Gastroesophageal sphincter (tissue), 4 donors: ENCODE results near the gene APOC4. TPM values are rescaled to one million over a fixed set of nuclear protein-coding genes. Genes with fewer than 3 reads are reported as not detected.

Source experiments
- ATAC-seq: fragments of 150-250 bp; one replicate; pipeline ENCODE4 v1.9.1; 2016; ENCODE audit warnings: mild to moderate bottlenecking, moderate library complexity
- H3K27ac ChIP-seq, 4 donors: fragments of 200-600 bp; sonication (generic) in 3 of 4; 1 replicate in 3 of 4; 2 replicates in 1 of 4; pipeline ENCODE4 v1.5.1; 2016 to 2019
- H3K27me3 ChIP-seq: fragments of 200-600 bp; sonication (generic); one replicate; pipeline ENCODE4 v1.5.1; 2019
- H3K36me3 ChIP-seq, 2 donors: fragments of 200-600 bp; sonication (generic); one replicate each; pipeline ENCODE4 v1.5.1; 2019; ENCODE audit warnings: control low read depth in 1 of 2
- H3K4me1 ChIP-seq, 3 donors: fragments of 200-600 bp; sonication (generic); 1 replicate in 2 of 3; 2 replicates in 1 of 3; pipeline ENCODE4 v1.5.1; 2016 to 2019; ENCODE audit warnings: control low read depth in 2 of 3
- H3K4me3 ChIP-seq, 2 donors: fragments of 200-600 bp; sonication (generic); one replicate each; pipeline ENCODE4 v1.5.1; 2019; ENCODE audit warnings: mild to moderate bottlenecking in 1 of 2, moderate library complexity in 1 of 2
- H3K9me3 ChIP-seq, 3 donors: fragments of 200-600 bp; sonication (generic); one replicate each; pipeline ENCODE4 v1.5.1; 2017 to 2019; ENCODE audit warnings: control low read depth in 2 of 3
- EP300 ChIP-seq: sonication (generic); formaldehyde crosslinking; IDR thresholded peaks from one replicate; pipeline ENCODE4 v1.6.1; 2017; ENCODE audit warnings: antibody characterized with exemption, mild to moderate bottlenecking
- POLR2A ChIP-seq, 2 donors: fragments of 450-650 bp; IDR thresholded peaks; one replicate each; pipeline ENCODE4 v1.6.1; 2017; ENCODE audit warnings: antibody characterized with exemption in 2 of 2, mild to moderate bottlenecking in 2 of 2, moderate library complexity in 1 of 2
- POLR2AphosphoS5 ChIP-seq: sonication (generic); formaldehyde crosslinking; IDR thresholded peaks from one replicate; pipeline ENCODE4 v1.6.1; 2017; ENCODE audit warnings: antibody characterized with exemption
- WGBS, 2 donors: methylation state at CpG; one replicate each; pipeline ENCODE4 v1.1.5; 2018; ENCODE audit warnings: low coverage in 1 of 2; 5-methylcytosine and 5-hydroxymethylcytosine counted together
- total RNA-seq, 4 donors: library from RNA; depleted of rRNA; stranded (reverse); fragments of >200 nt; gene quantifications; one replicate each; pipeline ENCODE4 v1.1.0, GENCODE V29; 2016
- TF ChIP-seq, protein P1 (sequence below), 4 experiments: fragments of 200-600 bp in 2 of 4; fragments of 450-650 bp in 2 of 4; sonication (generic) in 1 of 4; IDR thresholded peaks; one replicate each; pipeline ENCODE4 v1.5.1; 2017 to 2019; ENCODE audit warnings: antibody characterized with exemption in 4 of 4, mild to moderate bottlenecking in 2 of 4, moderate library complexity in 2 of 4

Gene APOC4
- total RNA-seq, 4 donors from 2014 or later = not detected

GRCh38 chr19:44986389-44986788, 44.4 kb downstream of the APOC4 start:
- WGBS, 2 donors = 80 to 86% methylated on average over 2 to 7 of the region's 7 CpGs
- peaks cover 0 to 5% (median 0%) of the 10 kb centered on the region in 3 donors for H3K4me1 ChIP-seq
- no peak overlapping the region for H3K4me3 ChIP-seq
- H3K9me3 ChIP-seq = no peaks in the 10 kb centered on the region
- no peak overlapping the region for H3K27ac ChIP-seq
- peaks cover 0 to 100% of the 10 kb centered on the region in 2 donors for H3K36me3 ChIP-seq
- no peak for TF ChIP-seq POLR2AphosphoS5
- no peak for TF ChIP-seq EP300
- no peak for TF ChIP-seq POLR2A (IDR thresholded peaks at IDR 0.05)
- ATAC-seq = no peak
- H3K27me3 ChIP-seq = no peaks in the 10 kb centered on the region

DNA sequence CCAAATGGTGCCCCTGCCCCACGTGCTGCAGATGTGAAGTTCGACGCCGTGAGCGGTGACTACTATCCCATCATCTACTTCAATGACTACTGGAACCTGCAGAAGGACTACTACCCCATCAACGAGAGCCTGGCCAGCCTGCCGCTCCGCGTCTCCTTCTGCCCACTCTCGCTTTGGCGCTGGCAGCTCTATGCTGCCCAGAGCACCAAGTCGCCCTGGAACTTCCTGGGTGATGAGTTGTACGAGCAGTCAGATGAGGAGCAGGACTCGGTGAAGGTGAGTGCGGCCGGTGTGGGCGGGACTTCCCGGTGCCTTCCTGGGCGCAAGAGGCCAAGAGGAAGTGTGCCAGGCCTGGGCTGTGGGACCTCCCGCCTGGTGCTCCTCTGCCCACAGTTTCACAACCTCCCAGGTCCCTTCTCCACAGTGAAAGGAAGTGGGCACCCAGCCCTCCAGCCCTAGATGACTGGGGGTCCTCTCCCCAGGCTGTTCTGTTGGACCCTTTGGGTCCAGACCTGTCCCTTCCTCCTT, 45.2 kb downstream of the APOC4 start:
- no peak for ATAC-seq
- Histone ChIP-seq H3K27ac (no peak overlapping the region), H3K4me1 (peaks cover 0 to 5% (median 0%) of the 10 kb centered on the region in 3 donors), H3K27me3 (no peaks in the 10 kb centered on the region), H3K36me3 (peaks cover 0 to 100% of the 10 kb centered on the region in 2 donors), H3K4me3 (no peak overlapping the region), H3K9me3 (no peaks in the 10 kb centered on the region)
- TF ChIP-seq EP300 (no peak), POLR2A (IDR thresholded peaks at IDR 0.05) (no peak), POLR2AphosphoS5 (no peak)
- TF ChIP-seq, protein P1, sequence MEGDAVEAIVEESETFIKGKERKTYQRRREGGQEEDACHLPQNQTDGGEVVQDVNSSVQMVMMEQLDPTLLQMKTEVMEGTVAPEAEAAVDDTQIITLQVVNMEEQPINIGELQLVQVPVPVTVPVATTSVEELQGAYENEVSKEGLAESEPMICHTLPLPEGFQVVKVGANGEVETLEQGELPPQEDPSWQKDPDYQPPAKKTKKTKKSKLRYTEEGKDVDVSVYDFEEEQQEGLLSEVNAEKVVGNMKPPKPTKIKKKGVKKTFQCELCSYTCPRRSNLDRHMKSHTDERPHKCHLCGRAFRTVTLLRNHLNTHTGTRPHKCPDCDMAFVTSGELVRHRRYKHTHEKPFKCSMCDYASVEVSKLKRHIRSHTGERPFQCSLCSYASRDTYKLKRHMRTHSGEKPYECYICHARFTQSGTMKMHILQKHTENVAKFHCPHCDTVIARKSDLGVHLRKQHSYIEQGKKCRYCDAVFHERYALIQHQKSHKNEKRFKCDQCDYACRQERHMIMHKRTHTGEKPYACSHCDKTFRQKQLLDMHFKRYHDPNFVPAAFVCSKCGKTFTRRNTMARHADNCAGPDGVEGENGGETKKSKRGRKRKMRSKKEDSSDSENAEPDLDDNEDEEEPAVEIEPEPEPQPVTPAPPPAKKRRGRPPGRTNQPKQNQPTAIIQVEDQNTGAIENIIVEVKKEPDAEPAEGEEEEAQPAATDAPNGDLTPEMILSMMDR (IDR thresholded peaks at IDR 0.05) = no peak
- 82 to 86% methylated on average over 5 to 7 of the region's 20 CpGs for WGBS, 2 donors

DNA sequence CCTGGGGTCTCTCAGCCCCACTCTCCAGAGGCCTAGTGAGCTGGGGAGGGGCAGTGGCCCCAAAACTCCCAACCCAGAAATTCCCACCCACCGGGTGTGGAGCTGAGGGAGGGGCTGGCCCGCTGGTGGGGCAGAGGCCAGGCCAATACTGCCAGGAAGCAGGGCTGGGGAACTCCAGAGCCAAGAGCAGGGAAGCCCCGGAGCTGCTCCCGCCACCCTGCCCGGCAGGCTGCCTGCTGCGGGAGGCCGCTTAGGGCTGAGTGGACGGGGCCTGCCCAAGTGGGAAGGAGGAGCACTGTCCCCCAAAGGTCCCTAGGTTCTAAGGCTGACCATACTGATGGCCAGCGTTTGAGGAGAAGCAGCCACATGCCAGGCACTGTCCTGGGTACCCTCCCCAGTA, 46.2 kb downstream of the APOC4 start:
- H3K4me3 ChIP-seq = no peak overlapping the region
- no peaks in the 10 kb centered on the region for H3K27me3 ChIP-seq
- WGBS, 2 donors = 59% methylated on average over 7 of the region's 9 CpGs; no CpG with 5 or more reads in 1 of the 2 donors
- no peak for TF ChIP-seq POLR2AphosphoS5
- no peak for TF ChIP-seq EP300
- TF ChIP-seq, protein P1 (IDR thresholded peaks at IDR 0.05) = no peak
- H3K4me1 ChIP-seq = peaks cover 0 to 5% (median 0%) of the 10 kb centered on the region in 3 donors
- no peaks in the 10 kb centered on the region for H3K9me3 ChIP-seq
- peaks cover 0 to 100% of the 10 kb centered on the region in 2 donors for H3K36me3 ChIP-seq
- no peak for ATAC-seq
- H3K27ac ChIP-seq = no peak overlapping the region

DNA sequence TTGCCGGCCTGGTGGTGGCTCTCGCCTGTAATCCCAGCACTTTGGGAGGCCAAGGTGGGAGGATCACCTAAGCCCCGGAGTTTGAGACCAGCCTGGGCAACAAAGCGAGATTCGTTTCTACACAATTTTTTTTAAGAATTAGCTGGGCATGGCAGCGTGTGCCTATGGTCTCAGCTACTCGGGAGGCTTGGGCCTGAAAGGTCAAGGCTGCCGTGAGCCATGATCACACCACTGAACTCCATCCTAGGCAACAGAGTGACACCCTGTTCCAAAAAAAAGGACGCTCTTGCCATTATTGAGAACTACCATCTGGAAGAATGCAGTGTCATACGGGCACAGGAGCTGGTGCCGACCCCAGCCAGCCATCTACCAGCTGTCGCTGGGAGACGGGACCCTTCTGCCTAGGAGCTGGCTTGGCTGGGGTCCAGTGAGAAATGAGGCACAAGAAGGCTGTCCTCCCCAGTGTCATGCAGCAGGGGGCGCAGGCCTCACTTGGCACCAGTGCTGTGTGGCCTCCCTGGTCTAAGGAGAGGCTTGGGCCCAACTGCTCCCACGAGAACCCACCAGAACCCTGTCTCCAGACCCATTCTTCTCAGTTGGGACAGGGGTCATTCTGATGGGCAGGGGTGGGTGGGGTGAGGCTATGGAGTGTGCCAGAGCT, 47.0 kb downstream of the APOC4 start:
- peak; percentile 57 for ATAC-seq
- TF ChIP-seq POLR2A (IDR thresholded peaks at IDR 0.05) = no peak
- TF ChIP-seq, protein P1 (IDR thresholded peaks at IDR 0.05) = peak in 3 of 4 experiments; percentile 55 to 66 (median 59)
- WGBS, 2 donors = 56% methylated on average over 7 of the region's 15 CpGs; no CpG with 5 or more reads in 1 of the 2 donors

DNA sequence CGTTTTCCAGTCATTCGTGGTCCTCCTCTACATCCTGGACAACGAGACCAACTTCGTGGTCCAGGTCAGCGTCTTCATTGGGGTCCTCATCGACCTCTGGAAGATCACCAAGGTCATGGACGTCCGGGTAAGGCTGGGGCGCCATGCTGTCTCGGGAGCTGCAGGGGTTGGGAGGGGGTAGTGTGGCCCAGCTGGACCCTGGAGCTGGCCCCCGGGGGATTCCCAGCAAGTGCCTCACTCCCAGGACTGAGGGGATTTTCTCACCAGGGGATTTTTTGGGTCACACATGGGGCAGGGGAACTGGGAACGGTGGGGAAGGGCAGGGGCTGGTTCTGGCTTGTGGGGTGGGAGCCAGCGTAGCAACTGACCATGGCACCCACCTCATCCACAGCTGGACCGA, 48.4 kb downstream of the APOC4 start:
- H3K36me3 ChIP-seq = peaks cover 0 to 88% of the 10 kb centered on the region in 2 donors
- 60% methylated on average over 2 of the region's 14 CpGs; no CpG with 5 or more reads in 1 of the 2 donors for WGBS, 2 donors

More for the DNA sequence above, 47.0 kb downstream of the APOC4 start:
- H3K27me3 ChIP-seq = no peaks in the 10 kb centered on the region
- peaks cover 0 to 5% (median 0%) of the 10 kb centered on the region in 3 donors for H3K4me1 ChIP-seq
- H3K36me3 ChIP-seq = peaks cover 0 to 100% of the 10 kb centered on the region in 2 donors
- no peaks in the 10 kb centered on the region for H3K9me3 ChIP-seq
- no peak overlapping the region for H3K4me3 ChIP-seq
- H3K27ac ChIP-seq = no peak overlapping the region

More for the DNA sequence above, 48.4 kb downstream of the APOC4 start:
- Histone ChIP-seq H3K27me3 (no peaks in the 10 kb centered on the region), H3K4me1 (peaks cover 0 to 5% (median 0%) of the 10 kb centered on the region in 3 donors), H3K27ac (no peak overlapping the region), H3K4me3 (no peak overlapping the region), H3K9me3 (no peaks in the 10 kb centered on the region)
- ATAC-seq = no peak
- TF ChIP-seq POLR2A (IDR thresholded peaks at IDR 0.05) (no peak), EP300 (no peak)
- TF ChIP-seq, protein P1 (IDR thresholded peaks at IDR 0.05) = no peak
